CD4-positive, alpha-beta T cell treated with Interleukin-12 subunit alpha and Interleukin-12 subunit beta, for 1 hour (primary cell): ENCODE data around the gene RPL41.
A peak's percentile ranks its signal among the peaks of the same experiment; 100 is the strongest.

ENCODE experiments used
- DNase-seq: peaks from one replicate; pipeline ENCODE4 v3.0.0-alpha.2; 2020

RPL41 gene

DNA sequence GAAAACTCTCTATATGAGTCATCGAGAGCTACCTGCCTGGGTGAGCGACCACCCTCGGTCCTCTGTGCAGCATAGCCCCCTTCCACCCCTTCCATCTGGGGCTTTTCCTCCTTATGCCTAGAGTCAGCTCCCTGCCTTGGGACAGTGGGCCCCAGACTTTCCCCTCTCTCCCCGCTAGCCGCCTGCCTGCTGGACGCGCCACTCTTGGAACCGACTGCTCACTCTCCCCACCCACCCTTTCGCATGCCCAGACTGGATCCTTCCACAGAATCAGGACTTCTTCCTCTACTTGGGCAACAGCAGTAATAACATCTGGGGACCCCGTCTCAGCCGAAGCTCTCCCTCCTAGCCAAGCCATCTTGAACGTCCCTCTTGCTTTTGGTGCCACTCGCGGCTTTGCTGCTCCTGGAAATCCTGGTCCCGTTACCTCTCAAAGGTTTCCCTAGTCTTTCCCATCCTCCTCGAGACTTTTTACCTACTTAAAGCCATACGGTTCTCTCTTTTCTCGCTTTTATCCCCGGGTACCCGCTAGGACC, 12.3 kb downstream of the RPL41 start:
- DNase-seq = no peak

- DNase-seq = peak; percentile 85
These were observed 12.9 kb downstream of the RPL41 start for GRCh38 chr12:56129206-56129941.

DNA sequence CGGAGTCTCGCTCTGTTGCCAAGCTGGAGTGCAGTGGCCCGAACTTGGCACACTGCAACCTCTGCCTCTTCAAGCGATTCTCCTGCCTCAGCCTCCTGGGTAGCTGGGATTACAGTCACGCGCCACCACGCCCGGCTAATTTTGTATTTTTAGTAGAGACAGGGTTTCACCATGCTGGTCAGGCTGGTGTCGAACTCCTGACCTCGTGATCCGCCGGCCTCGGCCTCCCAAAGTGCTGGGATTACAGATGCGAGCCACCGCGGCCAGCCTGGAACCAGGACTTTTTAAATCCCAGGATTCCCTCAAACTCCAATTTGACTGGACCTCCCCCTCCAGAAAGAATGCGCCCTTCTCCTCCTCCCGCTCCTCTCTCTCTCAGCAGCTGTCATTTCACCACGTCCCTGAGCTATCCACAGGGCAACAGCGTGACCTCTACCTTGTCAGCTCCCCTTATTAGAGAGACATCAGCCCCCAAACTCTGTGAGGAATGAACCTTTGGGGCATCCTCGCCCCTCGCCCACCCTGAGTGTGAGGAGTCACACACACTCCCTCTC, 13.6 kb downstream of the RPL41 start:
- DNase-seq = no peak

GRCh38 chr12:56130876-56131275, 14.4 kb downstream of the RPL41 start:
- no peak for DNase-seq

GRCh38 chr12:56134897-56135296, 18.5 kb downstream of the RPL41 start:
- no peak for DNase-seq

- no peak for DNase-seq
These were observed 21.6 kb downstream of the RPL41 start for GRCh38 chr12:56137853-56138571.

- DNase-seq = no peak
These were observed 25.7 kb downstream of the RPL41 start for GRCh38 chr12:56141946-56142784.

DNA sequence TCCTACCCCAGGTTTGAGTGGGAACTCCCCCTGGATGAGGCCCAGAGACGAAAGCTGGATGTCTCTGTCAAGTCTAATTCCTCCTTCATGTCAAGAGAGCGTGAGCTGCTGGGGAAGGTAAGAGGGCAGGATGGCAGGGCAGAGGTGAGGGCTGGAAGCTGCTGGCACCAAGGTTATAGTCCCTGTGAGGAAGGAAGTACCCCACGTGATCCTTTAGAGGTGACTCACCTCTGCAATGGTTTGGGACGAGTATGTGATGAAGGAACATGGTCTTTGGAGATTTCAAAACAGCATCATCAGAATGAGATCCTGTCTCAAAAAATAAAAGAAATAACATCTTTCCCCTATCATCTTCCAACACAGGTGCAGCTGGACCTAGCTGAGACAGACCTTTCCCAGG, 26.8 kb downstream of the RPL41 start:
- no peak for DNase-seq

DNA sequence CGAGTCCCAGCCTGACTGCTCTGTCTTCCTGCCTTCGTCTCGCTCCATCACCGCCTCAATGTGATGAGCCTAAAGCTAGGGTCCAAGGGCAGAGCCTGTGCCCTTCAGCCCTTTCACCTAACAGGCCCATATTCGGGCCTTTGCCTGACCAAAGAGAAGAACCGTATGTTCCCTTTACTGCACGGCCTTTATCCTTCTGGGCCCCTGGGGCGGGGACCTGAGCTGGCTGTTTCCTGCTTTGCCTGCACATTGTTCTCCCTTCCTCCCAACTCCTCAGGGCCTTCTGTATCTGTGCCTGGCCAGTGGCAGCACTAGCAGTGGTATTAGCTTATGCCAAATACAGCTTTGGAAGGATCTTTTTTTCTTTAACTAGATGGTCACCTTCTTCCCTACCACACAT, 27.4 kb downstream of the RPL41 start:
- no peak for DNase-seq

- DNase-seq = no peak
These were observed 28.8 kb downstream of the RPL41 start for GRCh38 chr12:56145217-56145616.

DNA sequence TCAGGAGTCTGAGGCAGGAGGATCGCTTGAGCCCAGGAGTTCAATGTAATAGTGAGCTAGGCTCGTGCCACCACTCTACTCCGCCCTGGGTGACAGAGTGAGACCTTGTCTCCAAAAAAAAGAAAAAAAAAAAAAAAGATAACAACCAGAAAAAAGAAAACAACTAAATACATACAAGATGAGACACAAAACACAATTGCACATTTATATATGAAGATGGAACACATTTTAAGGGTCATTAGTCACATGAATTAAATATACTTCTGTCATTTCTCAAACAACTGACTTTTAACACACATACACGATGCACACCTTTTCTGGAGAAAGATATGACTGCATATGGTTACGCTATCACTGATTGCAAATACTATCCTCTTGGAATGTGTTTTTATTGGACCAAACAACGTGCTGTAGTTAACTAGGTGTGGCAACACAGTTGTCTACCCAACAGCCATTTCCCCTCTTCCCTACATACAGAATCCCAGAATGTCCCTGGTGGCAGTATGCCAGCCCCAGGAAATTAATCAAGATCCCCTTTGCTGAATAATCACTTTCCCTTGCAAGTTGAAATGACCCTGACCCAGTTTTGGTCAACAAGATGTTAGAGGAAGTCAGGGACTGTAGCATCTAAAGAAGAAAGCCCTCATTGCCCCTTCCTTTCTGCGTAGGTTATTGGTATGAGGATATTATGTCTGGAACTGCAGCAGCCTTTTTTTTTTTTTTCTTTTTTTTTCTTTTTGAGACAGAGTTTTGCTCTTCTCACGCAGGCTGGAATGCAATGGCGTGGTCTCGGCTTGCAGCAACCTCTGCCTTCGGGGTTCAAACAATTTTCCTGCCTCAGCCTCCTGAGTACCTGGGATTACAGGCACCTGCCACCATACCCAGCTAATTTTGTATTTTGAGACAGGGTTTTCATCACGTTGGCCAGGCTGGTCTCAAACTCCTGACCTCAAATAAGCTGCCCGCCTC, 30.3 kb downstream of the RPL41 start:
- no peak for DNase-seq

DNA sequence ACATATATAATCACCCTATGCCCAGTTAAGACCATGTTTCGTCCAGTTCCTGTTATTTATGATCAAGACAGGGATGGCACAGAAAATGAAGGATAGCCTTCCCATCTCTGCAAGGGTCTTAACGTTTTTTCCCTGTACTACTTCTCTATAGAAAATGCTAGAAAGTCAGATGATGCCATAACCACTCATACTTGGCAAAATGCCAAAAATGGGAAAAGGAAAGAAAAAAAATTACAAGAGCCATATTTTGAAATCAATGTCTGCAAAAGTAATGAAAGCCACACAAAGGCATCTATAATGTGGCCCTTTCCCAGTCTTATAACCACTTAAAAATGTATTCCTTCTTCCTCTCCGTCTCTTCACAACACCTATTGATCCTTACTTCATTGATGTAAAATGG, 34.1 kb downstream of the RPL41 start:
- DNase-seq = no peak

GRCh38 chr12:56151672-56152131, 35.3 kb downstream of the RPL41 start:
- peak; percentile 72 for DNase-seq

DNA sequence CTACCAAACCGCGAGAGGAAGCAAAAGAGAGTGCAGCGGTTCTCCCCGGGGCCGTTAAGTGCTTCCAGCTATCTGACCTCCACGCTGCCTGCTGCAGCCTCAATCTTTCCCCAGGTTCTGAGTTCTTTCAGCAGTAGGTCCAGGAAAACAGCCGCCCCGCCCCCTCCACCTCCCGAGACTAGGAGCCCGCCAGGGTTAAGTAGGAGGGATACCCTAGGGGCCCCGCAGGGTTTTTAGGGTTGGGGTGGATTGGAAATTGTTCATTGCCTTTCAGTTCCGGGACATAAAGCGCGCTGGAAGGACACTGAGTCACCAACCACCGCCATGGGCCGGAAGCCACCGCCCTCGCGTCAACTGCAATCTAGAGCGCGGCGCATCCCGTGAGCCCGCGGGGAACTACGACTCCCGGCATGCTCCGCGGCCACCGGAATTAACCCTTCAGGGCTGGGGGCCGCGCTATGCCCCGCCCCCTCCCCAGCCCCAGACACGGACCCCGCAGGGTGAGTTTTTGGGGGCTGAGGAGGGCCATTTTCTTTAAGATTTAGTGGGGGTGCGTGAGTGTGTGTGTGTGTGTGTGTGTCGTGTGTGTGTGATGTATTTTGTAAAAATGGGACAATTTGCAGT, 35.8 kb downstream of the RPL41 start, which contains the start of gene MYL6B:
TSS of gene MYL6B (plus strand) at position 456 of the 624 bp plus-strand sequence. CDS start 1,332 bp downstream, outside the sequence.
- DNase-seq = peak; percentile 91

- DNase-seq = no peak
These were observed 36.6 kb downstream of the RPL41 start for GRCh38 chr12:56152756-56153677.

DNA sequence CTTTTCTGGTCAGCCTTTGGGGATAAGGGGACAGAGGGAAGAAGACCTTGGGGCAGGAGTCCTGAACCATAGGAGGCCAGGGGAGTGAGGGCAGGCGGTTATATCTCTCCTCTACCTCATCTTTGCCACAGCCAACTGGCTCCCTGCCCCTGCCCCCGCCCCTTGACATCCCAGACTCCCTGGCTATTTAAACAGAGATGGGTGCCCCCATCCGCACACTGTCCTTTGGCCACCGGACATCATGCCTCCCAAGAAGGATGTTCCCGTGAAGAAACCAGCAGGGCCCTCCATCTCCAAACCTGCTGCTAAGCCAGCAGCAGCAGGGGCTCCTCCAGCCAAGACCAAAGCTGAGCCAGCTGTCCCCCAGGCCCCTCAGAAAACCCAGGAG, 37.2 kb downstream of the RPL41 start:
- no peak for DNase-seq

DNA sequence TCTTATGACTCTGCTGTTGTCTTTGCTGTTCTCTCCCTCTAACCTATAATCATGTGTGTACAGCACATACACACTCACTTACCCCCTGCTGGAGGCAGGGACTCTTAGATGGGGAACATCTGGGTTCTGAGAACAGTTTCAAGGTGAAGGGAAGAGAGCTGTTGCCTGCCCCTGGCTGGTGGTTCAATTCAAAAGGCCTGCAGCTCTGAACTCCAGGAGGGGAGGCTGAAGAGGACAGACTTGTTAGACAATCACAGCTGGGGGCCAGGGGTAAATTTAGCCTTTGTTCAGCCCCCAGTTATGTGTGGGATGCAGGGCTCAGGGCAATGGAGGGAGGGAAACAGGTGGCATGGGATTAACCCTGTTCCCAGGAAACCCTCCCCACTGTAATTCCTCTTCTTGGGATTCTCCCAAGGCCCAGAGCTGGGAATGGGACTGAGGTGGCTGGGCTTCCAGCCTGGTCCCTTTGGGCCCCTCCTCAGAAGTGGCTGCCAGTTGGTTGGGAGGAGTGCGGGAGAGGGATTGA, 37.9 kb downstream of the RPL41 start:
- DNase-seq = no peak

GRCh38 chr12:56154818-56155217, 38.4 kb downstream of the RPL41 start:
- DNase-seq = no peak

DNA sequence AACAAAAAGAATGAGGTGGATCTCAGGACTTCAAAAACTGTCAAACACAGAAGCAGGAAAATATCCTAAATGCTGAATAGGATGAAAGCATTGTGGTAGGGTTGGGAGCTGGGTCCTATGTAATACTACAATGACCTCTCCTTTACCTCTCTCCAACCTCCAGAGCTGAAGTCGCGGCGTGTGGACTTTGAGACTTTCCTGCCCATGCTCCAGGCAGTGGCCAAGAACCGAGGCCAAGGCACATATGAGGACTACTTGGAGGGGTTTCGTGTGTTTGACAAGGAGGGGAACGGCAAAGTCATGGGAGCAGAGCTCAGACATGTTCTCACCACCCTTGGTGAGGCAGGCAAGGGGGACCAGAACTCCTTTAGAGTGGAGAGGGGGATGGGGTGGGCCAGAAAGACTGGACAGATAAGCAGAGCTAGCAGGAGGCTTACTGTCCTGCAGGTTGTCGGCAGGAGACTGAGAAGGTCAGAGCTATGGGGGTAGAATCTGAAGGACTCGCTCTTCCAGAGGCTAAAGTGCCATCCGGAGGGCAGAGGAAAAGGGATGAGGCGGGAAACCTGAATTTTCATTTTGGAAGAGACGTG, 38.9 kb downstream of the RPL41 start:
- DNase-seq = no peak
